HT1080 (cell line): Measurements from ENCODE around the gene MKI67. TPM values are rescaled to one million over a fixed set of nuclear protein-coding genes. Genes with fewer than 3 reads are reported as not detected.

Experiments
- DNase-seq: peaks from one replicate; pipeline ENCODE4 v3.0.0-alpha.2; 2015; ENCODE audit warnings: low read depth
- total RNA-seq: library from RNA; depleted of rRNA; stranded (reverse); fragments of >200 nt; shearing (Covaris generic); gene quantifications from 2 replicates; pipeline ENCODE4 v1.2.3, GENCODE V29; 2014

The MKI67 gene
- total RNA-seq, 1 experiment from 2014 or later: 64.9 TPM

DNA sequence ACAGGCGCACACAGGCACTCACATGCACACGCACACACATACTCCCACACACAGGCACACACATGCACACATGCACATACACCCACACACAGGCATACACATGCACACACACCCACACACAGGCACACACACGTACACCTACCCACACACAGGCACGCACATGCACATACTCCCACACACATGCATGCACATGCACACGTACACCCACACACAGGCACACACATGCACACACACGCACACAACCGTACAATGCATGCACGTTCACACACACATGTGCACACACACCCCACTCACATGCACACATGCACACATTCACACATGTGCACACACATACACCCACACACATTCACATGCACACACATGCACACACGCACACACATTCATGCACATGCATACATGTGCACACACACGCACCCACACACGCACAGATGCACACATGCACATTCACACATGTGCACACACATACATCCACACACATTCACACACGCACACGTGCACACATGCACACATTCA is 59.3 kb downstream of the MKI67 start:
- DNase-seq: no peak

GRCh38 chr10:128065881-128066534 is 60.2 kb downstream of the MKI67 start:
- DNase-seq: no peak

DNA sequence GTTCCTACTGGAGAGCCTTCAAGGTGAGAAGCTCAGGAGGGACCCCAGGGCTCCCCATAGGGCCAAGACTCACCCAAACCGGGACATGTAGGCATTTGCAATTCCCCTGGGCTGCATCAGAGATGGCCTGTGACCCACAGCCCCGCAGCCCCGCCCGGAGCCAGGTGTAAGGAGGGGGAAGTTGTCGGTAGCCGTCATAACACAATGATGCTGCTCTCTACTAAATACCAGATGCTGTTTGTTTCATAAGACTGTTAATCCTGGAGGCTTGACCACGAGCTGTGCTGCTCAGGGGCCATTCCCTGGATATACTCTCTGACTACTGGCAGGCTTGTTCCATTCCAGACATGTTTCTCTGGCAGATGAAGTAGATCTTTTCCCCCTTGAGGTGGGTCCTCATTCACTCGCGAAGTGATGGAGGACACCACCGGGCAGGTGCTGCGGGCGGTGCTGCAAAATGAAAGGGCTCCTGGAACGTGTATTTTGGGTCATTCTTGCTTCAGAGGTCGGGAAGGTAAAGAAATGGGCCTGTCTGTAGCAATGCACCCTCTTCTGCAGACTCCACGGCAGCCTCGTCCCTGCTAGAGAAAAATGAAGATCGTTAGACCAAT is 61.1 kb downstream of the MKI67 start:
- no peak for DNase-seq

DNA sequence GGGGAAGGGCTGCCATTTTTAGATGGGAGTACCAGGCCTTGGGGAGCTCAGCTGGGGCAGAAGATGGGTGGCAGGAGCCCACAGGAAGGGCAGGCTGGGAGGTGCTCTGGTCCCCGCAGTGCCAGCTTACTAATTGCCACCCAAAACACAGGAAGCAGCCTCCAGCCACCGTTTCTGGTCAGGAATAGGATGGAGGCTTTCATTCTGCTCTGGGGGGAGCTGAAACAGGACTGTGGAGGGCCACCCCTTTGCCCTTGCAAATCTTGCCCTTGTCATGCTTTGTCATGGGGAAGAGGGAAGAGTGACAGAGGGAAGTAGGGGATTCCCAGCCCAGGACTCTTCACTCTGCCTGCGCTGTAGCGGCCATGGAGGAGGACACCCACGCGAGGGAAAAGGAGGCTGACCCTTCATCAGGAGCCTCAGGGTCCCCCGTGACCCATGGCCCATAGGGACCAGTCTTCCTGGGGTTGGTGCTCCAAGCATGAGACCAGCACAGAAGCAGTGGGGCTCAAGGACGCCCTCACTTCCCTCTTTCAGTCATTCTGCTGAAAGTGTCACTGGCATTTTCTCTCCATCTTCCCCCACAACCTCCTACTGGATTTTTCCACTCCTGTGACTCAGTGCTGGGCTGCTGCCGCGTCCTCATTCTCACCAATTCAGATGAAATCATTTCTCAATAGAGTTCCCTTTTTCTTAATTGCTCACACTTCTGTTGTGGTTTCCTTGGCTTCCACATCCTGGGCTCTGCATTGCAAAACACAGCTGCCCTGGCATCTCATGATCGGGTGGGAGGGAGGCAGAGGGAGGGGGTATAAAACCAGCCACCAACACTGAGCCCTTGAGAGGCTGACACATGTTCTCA is 61.9 kb downstream of the MKI67 start:
- DNase-seq: peak; percentile 97

DNA sequence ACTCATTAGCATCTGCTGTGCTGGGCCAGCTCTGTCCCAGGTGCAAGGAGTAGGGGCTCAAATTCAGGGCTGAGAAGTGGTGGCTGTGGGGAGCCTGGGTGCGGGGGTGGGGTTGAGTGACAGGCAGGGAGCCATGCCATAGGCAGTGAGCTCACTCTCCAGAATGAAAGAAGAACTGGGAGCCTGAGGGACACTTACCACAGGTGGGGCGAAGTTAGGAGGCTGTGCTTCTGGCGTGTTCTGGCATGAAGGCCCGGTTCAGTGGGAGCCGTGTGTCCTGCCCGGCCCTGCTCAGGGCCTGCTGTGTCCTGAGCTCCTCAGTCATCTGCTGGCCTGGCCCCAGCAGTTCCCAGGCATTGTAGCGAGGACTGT is 62.5 kb downstream of the MKI67 start:
- no peak for DNase-seq

DNA sequence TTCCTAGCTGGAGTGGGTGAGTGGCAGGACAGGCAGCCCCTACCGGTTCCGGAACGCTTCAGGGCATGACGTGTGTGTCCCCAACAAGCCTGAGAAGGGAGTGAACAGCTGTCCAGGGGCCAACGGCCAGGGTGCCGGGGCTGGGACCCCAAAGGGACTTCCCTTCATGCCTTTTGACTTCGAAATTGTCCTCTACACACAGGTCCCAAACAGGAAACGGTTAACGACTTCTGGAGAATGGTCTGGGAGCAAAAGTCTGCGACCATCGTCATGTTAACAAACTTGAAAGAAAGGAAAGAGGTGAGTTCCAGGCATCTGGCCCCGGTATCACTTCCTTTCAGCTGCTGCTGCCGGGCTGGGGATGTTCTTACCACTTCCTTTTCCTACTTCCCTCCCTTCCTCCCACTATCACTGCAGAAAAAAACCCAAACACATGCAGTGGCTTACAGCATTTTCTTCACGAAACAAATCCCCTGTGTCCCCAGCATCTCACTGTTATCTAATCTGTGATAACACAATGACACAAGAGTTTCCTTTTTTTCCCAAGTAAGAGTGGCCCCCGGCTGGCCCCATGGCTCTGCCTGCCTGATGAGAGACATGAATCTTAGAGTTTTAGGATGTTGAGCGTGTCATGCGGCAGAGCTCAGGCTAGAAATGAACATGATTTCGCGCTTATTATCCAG is 63.2 kb downstream of the MKI67 start:
- DNase-seq: no peak

DNA sequence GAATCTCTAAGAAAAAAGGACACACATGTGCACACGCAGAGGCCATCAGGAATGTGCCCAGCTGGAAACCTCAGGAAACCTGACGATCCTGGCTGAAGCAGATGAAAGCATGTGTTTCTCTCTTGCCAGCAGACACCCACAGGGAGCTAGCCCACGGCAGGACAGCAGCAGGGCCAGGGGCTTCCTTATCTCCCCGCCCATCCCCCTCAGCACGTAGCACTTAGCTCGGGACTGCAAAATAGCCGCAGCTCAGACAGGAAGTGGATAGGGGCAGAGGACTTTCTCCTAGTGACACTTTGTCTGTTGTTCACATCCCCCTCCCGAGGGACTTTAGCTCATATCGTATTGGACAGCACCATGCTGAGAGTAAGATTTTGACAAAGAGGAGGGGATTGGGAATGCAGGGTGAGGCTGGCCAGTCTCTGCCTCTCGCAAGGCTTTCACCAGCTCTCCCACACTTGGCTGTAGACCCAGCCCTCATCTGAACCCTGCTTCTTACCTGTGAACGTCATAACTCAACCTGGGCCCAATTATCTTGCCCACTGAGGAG is 63.8 kb downstream of the MKI67 start:
- no peak for DNase-seq

- no peak for DNase-seq
These were observed 64.6 kb downstream of the MKI67 start for GRCh38 chr10:128061306-128062300.

DNA sequence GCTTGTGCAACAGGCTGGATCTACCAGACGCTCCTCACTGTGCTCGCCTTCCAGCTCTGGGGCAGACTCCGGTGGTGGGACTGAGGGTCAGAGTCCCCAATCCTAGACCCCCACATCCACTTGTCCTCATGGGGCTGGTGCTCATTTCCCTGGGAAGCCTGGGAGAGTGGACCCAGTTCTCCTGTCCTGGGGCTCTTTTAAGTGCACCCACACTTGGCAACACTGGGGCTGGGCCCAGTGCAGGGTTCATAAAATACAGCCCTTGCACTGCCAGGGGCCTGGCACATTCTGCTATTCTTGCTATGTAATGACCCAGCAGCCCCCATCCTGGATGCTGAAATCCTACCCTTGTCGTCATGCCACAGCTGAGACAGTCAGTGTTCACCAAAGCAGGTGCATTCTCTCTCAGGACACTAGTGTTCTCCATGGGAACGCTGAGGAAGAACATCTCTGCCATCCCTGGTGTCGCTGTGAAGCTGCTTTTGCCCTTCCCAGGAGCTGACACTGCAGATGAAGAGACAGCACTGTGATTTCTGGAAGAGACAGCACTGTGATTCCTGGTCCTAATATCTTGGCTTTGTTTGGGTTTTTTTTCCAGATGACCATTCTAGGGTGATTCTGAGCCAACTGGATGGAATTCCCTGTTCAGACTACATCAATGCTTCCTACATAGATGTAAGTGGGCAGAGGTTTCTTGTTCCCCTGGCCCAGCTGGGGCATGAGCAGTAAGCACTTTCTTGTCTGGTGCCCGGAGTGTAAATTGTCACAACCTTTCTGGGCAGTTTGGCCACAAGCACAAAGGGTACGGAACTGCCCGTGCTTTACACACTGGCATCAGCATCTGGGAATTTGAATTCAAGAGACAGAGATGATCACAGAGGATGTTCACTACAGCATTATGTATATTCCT is 65.6 kb downstream of the MKI67 start:
- DNase-seq: no peak

DNA sequence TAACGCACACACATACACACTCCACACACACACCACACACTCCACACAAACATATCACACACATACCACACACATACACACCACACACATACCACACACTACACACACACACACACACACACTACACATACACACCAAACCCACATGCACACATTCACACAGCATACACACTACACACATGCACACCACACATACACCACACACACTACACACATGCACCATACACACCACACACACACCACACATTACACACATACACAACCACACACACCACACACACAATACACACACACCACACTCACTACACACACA is 66.3 kb downstream of the MKI67 start:
- DNase-seq: no peak

GRCh38 chr10:128059266-128059981 is 66.8 kb downstream of the MKI67 start:
- DNase-seq: no peak

GRCh38 chr10:128058750-128059134 is 67.5 kb downstream of the MKI67 start:
- no peak for DNase-seq

GRCh38 chr10:128058106-128058749 is 68.0 kb downstream of the MKI67 start:
- DNase-seq: no peak

GRCh38 chr10:128056303-128057050 is 69.7 kb downstream of the MKI67 start:
- no peak for DNase-seq

DNA sequence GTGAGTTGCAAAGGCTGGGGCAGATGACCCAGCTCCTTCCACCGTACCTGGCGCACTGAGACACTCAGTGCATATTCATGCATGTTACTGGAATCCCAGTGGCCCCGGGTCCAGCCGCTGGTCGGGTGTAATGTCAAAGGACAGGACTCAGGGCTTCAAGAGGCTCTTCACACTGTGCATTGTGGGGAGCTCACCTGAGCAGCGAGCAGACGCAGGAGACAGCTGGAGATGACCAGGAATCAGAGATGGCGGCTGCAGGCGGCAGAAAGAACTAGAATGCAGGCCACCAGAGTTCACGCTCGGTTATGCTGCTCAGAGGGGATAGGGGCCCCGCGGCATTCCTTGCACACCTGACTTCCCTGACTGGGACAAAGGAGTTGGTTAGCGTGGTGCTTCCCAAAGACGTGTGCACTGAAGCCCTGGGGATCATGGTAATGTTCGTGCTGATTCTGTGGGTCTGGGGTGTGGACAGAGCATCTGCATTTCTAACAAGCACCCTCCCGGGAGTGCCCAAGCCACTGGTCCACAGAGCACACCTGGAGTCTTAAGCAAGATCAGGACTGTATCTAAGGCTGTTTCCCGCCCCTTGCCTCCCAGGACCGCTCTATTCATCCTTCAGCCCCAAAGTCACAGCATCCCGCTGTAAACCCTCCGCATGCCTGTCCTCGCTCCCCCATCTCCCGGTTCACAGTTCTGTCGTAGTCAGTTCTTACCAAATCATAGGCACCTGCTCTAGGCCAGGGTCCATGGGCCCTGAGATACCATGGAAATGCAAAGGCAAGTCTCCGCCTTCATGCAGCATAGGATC is 71.0 kb downstream of the MKI67 start:
- no peak for DNase-seq

DNA sequence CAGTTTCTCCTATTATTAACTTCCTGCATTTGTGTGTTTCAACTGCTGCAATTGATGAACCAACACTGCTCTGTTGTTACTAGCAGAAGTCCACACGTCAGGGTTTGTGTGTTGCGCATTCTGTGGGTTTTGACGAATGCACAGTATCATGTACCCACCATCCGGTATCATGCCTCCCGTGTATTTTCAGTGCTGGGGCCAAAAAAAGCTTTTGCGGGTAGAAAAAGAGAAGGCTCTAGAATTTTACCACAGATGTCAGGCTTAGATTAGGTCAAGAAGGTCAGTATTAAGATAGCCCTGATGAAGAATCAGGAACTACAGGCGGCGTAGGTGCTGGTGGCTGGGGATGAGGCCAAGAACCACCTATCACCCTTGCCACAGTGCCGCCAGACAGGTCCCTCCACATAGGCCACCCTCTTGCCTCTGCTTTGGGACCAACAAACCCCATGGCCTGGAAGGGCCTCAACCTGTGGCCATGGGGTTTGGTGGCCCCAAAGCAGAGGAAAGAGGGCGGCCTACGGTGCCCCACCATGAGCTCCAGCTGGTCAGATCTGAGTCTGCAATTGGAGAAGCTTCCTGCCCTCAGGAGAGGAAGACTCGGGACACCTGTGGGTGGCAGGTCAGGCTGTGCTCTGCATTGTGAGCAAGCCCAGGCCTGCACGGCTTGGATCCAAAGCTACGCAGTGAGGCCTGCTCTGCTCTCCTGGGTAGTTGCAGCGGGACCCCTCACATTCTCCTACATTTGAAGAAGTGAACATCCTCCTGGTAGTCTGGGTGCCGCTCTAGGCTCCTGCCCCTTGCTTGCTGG is 71.9 kb downstream of the MKI67 start:
- no peak for DNase-seq
